MM.1S (cell line): ENCODE results near the gene SNTB2.

Experiments used
- DNase-seq: peaks from one replicate; pipeline ENCODE4 v3.0.0-alpha.2; 2015
- H2AFZ ChIP-seq: fragments of 300-600 bp; sonication (generic); 2 replicates; pipeline ENCODE4 v1.6.0; 2016; ENCODE audit warnings: antibody characterized with exemption, low read length
- H3F3A ChIP-seq: fragments of 300-600 bp; sonication (generic); 2 replicates; pipeline ENCODE4 v1.6.1; 2016; ENCODE audit warnings: mild to moderate bottlenecking, antibody characterized with exemption, low read length, moderate library complexity, mixed read lengths; ENCODE audit not compliant: insufficient read depth
- H3K27ac ChIP-seq: fragments of 300-600 bp; sonication (generic); 2 replicates; pipeline ENCODE4 v1.5.1; 2016; ENCODE audit warnings: mild to moderate bottlenecking, low read length
- H3K27me3 ChIP-seq: fragments of 300-600 bp; sonication (generic); replicated peaks from 2 replicates; pipeline ENCODE4 v1.6.0; 2016; ENCODE audit warnings: low read length; ENCODE audit not compliant: insufficient read depth
- H3K36me3 ChIP-seq: fragments of 300-600 bp; sonication (generic); replicated peaks from 2 replicates; pipeline ENCODE4 v1.6.1; 2016; ENCODE audit warnings: mild to moderate bottlenecking, low read length, mixed read lengths; ENCODE audit not compliant: insufficient read depth
- H3K4me1 ChIP-seq: fragments of 300-600 bp; sonication (generic); 2 replicates; pipeline ENCODE4 v1.6.1; 2016; ENCODE audit warnings: low read length, mixed read lengths
- H3K4me2 ChIP-seq: fragments of 300-600 bp; sonication (generic); 2 replicates; pipeline ENCODE4 v1.6.0; 2016; ENCODE audit warnings: low read depth, low read length
- H3K4me3 ChIP-seq: fragments of 300-600 bp; sonication (generic); 2 replicates; pipeline ENCODE4 v1.5.1; 2016; ENCODE audit warnings: low read length, mixed read lengths
- H3K79me2 ChIP-seq: fragments of 300-600 bp; sonication (generic); 2 replicates; pipeline ENCODE4 v1.6.1; 2016; ENCODE audit warnings: mixed run types, low read length, mixed read lengths
- H3K9ac ChIP-seq: fragments of 300-600 bp; sonication (generic); 2 replicates; pipeline ENCODE4 v1.6.1; 2016; ENCODE audit warnings: low read length, mixed read lengths
- H3K9me2 ChIP-seq: fragments of 300-600 bp; sonication (generic); replicated peaks from 2 replicates; pipeline ENCODE4 v1.6.1; 2016; ENCODE audit warnings: mild to moderate bottlenecking, low read length, mixed read lengths; ENCODE audit not compliant: insufficient read depth
- H3K9me3 ChIP-seq: fragments of 300-600 bp; sonication (generic); replicated peaks from 2 replicates; pipeline ENCODE4 v1.6.1; 2016; ENCODE audit warnings: mild to moderate bottlenecking, low read length, mixed read lengths; ENCODE audit not compliant: insufficient read depth
- H4K20me1 ChIP-seq: fragments of 300-600 bp; sonication (generic); 2 replicates; pipeline ENCODE4 v1.6.1; 2016; ENCODE audit warnings: mild to moderate bottlenecking, low read length, moderate library complexity, mixed read lengths; ENCODE audit not compliant: insufficient read depth
- CTCF ChIP-seq: fragments of 300-600 bp; sonication (generic); IDR thresholded peaks from 2 replicates; pipeline ENCODE4 v1.5.1; 2016; ENCODE audit warnings: antibody characterized with exemption, low read length, mixed read lengths
- EZH2 ChIP-seq: fragments of 300-600 bp; sonication (generic); optimal IDR thresholded peaks from 2 replicates; pipeline ENCODE3; 2017; ENCODE audit warnings: low read depth, mild to moderate bottlenecking, antibody characterized with exemption, low read length, mixed read lengths
- EZH2phosphoT487 ChIP-seq: fragments of 300-600 bp; sonication (generic); IDR thresholded peaks from 2 replicates; pipeline ENCODE4 v1.6.1; 2018; ENCODE audit warnings: antibody characterized with exemption, low read length

SNTB2 gene

GRCh38 chr16:69233124-69233523 lies 46.2 kb downstream of the SNTB2 start:
- H3K36me3 ChIP-seq = no peaks in the 10 kb centered on the region
- no peak for DNase-seq
- H4K20me1 ChIP-seq = no peaks in the 10 kb centered on the region
- no peak overlapping the region for H2AFZ ChIP-seq
- no peak overlapping the region for H3K9ac ChIP-seq
- 0 out of 2 replicates have a peak, but pooled peaks cover 5% of the 10 kb centered on the region for H3K4me1 ChIP-seq
- H3F3A ChIP-seq = no peaks in the 10 kb centered on the region
- H3K9me2 ChIP-seq = no peaks in the 10 kb centered on the region
- no peak overlapping the region for H3K4me2 ChIP-seq
- TF ChIP-seq CTCF (no peak), EZH2 (no peak), EZH2phosphoT487 (no peak)
- no peaks in the 10 kb centered on the region for H3K9me3 ChIP-seq
- H3K4me3 ChIP-seq = no peak overlapping the region
- H3K79me2 ChIP-seq = no peaks in the 10 kb centered on the region
- no peaks in the 10 kb centered on the region for H3K27me3 ChIP-seq
- H3K27ac ChIP-seq = no peak overlapping the region

- H3K9ac ChIP-seq = no peak overlapping the region
- 0 out of 2 replicates have a peak, but pooled peaks cover 5% of the 10 kb centered on the region for H3K4me1 ChIP-seq
- no peak overlapping the region for H3K4me2 ChIP-seq
- H3K79me2 ChIP-seq = no peaks in the 10 kb centered on the region
- no peak for DNase-seq
- no peaks in the 10 kb centered on the region for H3K36me3 ChIP-seq
- no peak overlapping the region for H2AFZ ChIP-seq
- TF ChIP-seq CTCF = no peak
- no peak for TF ChIP-seq EZH2
- no peak for TF ChIP-seq EZH2phosphoT487
- H3K9me2 ChIP-seq = no peaks in the 10 kb centered on the region
- H3K27me3 ChIP-seq = no peaks in the 10 kb centered on the region
- no peaks in the 10 kb centered on the region for H4K20me1 ChIP-seq
- no peaks in the 10 kb centered on the region for H3F3A ChIP-seq
- H3K9me3 ChIP-seq = no peaks in the 10 kb centered on the region
- H3K27ac ChIP-seq = no peak overlapping the region
- H3K4me3 ChIP-seq = no peak overlapping the region
Measured at GRCh38 chr16:69234460-69234859, 47.5 kb downstream of the SNTB2 start.

- H3K27me3 ChIP-seq = no peaks in the 10 kb centered on the region
- no peak overlapping the region for H3K4me3 ChIP-seq
- no peak overlapping the region for H3K4me2 ChIP-seq
- no peak for TF ChIP-seq EZH2
- TF ChIP-seq EZH2phosphoT487 = no peak
- TF ChIP-seq CTCF = no peak
- no peak overlapping the region for H2AFZ ChIP-seq
- H3K9me3 ChIP-seq = no peaks in the 10 kb centered on the region
- H3K79me2 ChIP-seq = no peaks in the 10 kb centered on the region
- H3K4me1 ChIP-seq = 0 out of 2 replicates have a peak, but pooled peaks cover 5% of the 10 kb centered on the region
- H3K27ac ChIP-seq = no peak overlapping the region
- no peaks in the 10 kb centered on the region for H4K20me1 ChIP-seq
- no peaks in the 10 kb centered on the region for H3K36me3 ChIP-seq
- H3F3A ChIP-seq = no peaks in the 10 kb centered on the region
- H3K9me2 ChIP-seq = no peaks in the 10 kb centered on the region
- DNase-seq = no peak
- H3K9ac ChIP-seq = no peak overlapping the region
Measured at GRCh38 chr16:69236319-69236718, 49.4 kb downstream of the SNTB2 start.
